H1 (cell line): ENCODE measurements around the gene PECR. TPM values are rescaled to one million over a fixed set of nuclear protein-coding genes. Genes with fewer than 3 reads are reported as not detected.

Experiments used
- ASH2L ChIP-seq: fragments of 200-600, 300-600 bp; sonication (generic); IDR thresholded peaks from one replicate; pipeline ENCODE4 v1.7.1; 2017; ENCODE audit warnings: low read length
- CBX8 ChIP-seq: fragments of 300-800, 300-1000 bp; sonication (generic); IDR thresholded peaks from 2 replicates; pipeline ENCODE4 v1.7.1; 2016; ENCODE audit warnings: low read depth, low read length, borderline replicate concordance
- CEBPB ChIP-seq: IDR thresholded peaks from 2 replicates; pipeline ENCODE4 v1.6.1; 2012; ENCODE audit warnings: low read depth, low read length
- CHD2 ChIP-seq: IDR thresholded peaks from 2 replicates; pipeline ENCODE4 v1.6.1; 2012; ENCODE audit warnings: low read length, improper control_type of control experiment
- CREB1 ChIP-seq: IDR thresholded peaks from 2 replicates; pipeline ENCODE4 v1.6.1; 2012; ENCODE audit warnings: inconsistent platforms
- NRF1 ChIP-seq: IDR thresholded peaks from 2 replicates; pipeline ENCODE4 v1.6.1; 2011; ENCODE audit warnings: mild to moderate bottlenecking, low read depth, low read length, improper control_type of control experiment
- RAD21 ChIP-seq, 2 experiments: IDR thresholded peaks in 1 of 2; conservative IDR thresholded peaks in 1 of 2; 2 replicates each; pipeline ENCODE4 v1.6.1; 2011; ENCODE audit warnings: low read depth in 2 of 2, low read length in 2 of 2, improper control_type of control experiment in 1 of 2, inconsistent platforms in 1 of 2, mild to moderate bottlenecking in 1 of 2, moderate library complexity in 1 of 2
- RXRA ChIP-seq: IDR thresholded peaks from 2 replicates; pipeline ENCODE4 v1.6.1; 2011; ENCODE audit warnings: low read depth, mild to moderate bottlenecking, low read length, moderate library complexity; ENCODE audit not compliant: insufficient read depth
- SIX5 ChIP-seq: IDR thresholded peaks from 2 replicates; pipeline ENCODE4 v1.6.1; 2011; ENCODE audit warnings: mild to moderate bottlenecking, low read depth, low read length
- SP2 ChIP-seq: IDR thresholded peaks from 2 replicates; pipeline ENCODE4 v1.6.1; 2012; ENCODE audit warnings: mild to moderate bottlenecking, low read length, inconsistent platforms
- TEAD4 ChIP-seq: IDR thresholded peaks from 2 replicates; pipeline ENCODE4 v1.6.1; 2012; ENCODE audit warnings: low read depth, low read length, inconsistent platforms, mixed read lengths
- polyA plus RNA-seq, 7 experiments: library from polyadenylated mRNA; depleted of rRNA in 3 of 7; stranded (reverse) in 5 of 7; unstranded in 2 of 7; fragments of >200 nt in 5 of 7; fragments of 200-250 nt in 2 of 7; gene quantifications; 1 replicate in 5 of 7; 2 replicates in 1 of 7; 4 replicates in 1 of 7; pipeline versions ENCODE4 v1.2.1 to v1.2.3, GENCODE V29; 2011 to 2013; ENCODE audit warnings: missing spikeins in 2 of 7, mixed read lengths in 2 of 7
- total RNA-seq: library from RNA; stranded (reverse); fragmentation: NEBNext Ultra II Directional; extraction: Animal tissue kit (Norgen Biotek cat#: 25700); gene quantifications from 2 replicates; pipeline ENCODE4 v1.2.1, GENCODE V29; 2021
- TF ChIP-seq, protein P1 (sequence below): IDR thresholded peaks from 2 replicates; pipeline ENCODE4 v1.6.1; 2012; ENCODE audit warnings: inconsistent platforms
- TF ChIP-seq, protein P2 (sequence below): fragments of 300-600 bp; sonication (generic); IDR thresholded peaks from 2 replicates; pipeline ENCODE4 v1.7.1; 2012; ENCODE audit warnings: low read length, moderate library complexity, mild to moderate bottlenecking, inconsistent platforms; ENCODE audit not compliant: insufficient replicate concordance

The PECR gene
- total and polyA plus RNA-seq, 2 of the 8 experiments (the other 6 are each of a cell fraction or from before 2014, with no cell fraction given), result 15.9 to 19.2 TPM

DNA sequence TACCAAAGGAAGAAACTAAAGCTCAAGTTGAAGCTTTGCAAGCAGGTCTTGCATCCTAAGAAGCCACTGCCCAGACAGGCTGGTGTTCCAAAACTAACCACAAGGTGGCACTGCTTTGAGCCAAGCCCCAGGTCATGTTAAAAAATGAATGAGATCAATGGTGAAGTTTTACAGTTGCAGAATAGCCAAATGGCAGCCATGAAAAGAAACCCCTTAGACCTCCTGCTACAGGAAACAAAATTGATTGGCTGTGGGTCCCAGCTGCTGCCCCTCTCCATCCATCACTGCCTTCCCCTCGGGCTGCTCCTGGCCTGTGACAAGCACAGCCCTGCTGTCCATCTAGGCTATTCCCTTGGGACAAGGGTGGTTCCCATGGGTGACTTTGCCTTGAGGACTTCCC lies 47.5 kb downstream of the PECR start (continued):
- peak; percentile 57 to 64 for TF ChIP-seq RAD21 (IDR thresholded peaks at IDR 0.05 in 1 of 2, conservative IDR thresholded peaks at IDR 0.05 in 1 of 2; ENCODE audit: low read depth in 2 of 2, low read length in 2 of 2)
- no peak for TF ChIP-seq CREB1
- no peak for TF ChIP-seq CHD2
- TF ChIP-seq CBX8, result no peak
- TF ChIP-seq SP2, result no peak
- TF ChIP-seq RXRA, result no peak
- TF ChIP-seq NRF1, result no peak
- no peak for TF ChIP-seq ASH2L
- no peak for TF ChIP-seq SIX5
- TF ChIP-seq, protein P1, sequence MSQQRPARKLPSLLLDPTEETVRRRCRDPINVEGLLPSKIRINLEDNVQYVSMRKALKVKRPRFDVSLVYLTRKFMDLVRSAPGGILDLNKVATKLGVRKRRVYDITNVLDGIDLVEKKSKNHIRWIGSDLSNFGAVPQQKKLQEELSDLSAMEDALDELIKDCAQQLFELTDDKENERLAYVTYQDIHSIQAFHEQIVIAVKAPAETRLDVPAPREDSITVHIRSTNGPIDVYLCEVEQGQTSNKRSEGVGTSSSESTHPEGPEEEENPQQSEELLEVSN, result no peak
- TF ChIP-seq TEAD4, result no peak
- no peak for TF ChIP-seq CEBPB
- TF ChIP-seq, protein P2, sequence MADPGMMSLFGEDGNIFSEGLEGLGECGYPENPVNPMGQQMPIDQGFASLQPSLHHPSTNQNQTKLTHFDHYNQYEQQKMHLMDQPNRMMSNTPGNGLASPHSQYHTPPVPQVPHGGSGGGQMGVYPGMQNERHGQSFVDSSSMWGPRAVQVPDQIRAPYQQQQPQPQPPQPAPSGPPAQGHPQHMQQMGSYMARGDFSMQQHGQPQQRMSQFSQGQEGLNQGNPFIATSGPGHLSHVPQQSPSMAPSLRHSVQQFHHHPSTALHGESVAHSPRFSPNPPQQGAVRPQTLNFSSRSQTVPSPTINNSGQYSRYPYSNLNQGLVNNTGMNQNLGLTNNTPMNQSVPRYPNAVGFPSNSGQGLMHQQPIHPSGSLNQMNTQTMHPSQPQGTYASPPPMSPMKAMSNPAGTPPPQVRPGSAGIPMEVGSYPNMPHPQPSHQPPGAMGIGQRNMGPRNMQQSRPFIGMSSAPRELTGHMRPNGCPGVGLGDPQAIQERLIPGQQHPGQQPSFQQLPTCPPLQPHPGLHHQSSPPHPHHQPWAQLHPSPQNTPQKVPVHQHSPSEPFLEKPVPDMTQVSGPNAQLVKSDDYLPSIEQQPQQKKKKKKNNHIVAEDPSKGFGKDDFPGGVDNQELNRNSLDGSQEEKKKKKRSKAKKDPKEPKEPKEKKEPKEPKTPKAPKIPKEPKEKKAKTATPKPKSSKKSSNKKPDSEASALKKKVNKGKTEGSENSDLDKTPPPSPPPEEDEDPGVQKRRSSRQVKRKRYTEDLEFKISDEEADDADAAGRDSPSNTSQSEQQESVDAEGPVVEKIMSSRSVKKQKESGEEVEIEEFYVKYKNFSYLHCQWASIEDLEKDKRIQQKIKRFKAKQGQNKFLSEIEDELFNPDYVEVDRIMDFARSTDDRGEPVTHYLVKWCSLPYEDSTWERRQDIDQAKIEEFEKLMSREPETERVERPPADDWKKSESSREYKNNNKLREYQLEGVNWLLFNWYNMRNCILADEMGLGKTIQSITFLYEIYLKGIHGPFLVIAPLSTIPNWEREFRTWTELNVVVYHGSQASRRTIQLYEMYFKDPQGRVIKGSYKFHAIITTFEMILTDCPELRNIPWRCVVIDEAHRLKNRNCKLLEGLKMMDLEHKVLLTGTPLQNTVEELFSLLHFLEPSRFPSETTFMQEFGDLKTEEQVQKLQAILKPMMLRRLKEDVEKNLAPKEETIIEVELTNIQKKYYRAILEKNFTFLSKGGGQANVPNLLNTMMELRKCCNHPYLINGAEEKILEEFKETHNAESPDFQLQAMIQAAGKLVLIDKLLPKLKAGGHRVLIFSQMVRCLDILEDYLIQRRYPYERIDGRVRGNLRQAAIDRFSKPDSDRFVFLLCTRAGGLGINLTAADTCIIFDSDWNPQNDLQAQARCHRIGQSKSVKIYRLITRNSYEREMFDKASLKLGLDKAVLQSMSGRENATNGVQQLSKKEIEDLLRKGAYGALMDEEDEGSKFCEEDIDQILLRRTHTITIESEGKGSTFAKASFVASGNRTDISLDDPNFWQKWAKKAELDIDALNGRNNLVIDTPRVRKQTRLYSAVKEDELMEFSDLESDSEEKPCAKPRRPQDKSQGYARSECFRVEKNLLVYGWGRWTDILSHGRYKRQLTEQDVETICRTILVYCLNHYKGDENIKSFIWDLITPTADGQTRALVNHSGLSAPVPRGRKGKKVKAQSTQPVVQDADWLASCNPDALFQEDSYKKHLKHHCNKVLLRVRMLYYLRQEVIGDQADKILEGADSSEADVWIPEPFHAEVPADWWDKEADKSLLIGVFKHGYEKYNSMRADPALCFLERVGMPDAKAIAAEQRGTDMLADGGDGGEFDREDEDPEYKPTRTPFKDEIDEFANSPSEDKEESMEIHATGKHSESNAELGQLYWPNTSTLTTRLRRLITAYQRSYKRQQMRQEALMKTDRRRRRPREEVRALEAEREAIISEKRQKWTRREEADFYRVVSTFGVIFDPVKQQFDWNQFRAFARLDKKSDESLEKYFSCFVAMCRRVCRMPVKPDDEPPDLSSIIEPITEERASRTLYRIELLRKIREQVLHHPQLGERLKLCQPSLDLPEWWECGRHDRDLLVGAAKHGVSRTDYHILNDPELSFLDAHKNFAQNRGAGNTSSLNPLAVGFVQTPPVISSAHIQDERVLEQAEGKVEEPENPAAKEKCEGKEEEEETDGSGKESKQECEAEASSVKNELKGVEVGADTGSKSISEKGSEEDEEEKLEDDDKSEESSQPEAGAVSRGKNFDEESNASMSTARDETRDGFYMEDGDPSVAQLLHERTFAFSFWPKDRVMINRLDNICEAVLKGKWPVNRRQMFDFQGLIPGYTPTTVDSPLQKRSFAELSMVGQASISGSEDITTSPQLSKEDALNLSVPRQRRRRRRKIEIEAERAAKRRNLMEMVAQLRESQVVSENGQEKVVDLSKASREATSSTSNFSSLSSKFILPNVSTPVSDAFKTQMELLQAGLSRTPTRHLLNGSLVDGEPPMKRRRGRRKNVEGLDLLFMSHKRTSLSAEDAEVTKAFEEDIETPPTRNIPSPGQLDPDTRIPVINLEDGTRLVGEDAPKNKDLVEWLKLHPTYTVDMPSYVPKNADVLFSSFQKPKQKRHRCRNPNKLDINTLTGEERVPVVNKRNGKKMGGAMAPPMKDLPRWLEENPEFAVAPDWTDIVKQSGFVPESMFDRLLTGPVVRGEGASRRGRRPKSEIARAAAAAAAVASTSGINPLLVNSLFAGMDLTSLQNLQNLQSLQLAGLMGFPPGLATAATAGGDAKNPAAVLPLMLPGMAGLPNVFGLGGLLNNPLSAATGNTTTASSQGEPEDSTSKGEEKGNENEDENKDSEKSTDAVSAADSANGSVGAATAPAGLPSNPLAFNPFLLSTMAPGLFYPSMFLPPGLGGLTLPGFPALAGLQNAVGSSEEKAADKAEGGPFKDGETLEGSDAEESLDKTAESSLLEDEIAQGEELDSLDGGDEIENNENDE, result no peak
